Measurements from ENCODE around the gene LRRC8A.

GRCh38 chr9:128946571-128947276, 64.8 kb downstream of the LRRC8A start:
- TF ChIP-seq, protein P1, sequence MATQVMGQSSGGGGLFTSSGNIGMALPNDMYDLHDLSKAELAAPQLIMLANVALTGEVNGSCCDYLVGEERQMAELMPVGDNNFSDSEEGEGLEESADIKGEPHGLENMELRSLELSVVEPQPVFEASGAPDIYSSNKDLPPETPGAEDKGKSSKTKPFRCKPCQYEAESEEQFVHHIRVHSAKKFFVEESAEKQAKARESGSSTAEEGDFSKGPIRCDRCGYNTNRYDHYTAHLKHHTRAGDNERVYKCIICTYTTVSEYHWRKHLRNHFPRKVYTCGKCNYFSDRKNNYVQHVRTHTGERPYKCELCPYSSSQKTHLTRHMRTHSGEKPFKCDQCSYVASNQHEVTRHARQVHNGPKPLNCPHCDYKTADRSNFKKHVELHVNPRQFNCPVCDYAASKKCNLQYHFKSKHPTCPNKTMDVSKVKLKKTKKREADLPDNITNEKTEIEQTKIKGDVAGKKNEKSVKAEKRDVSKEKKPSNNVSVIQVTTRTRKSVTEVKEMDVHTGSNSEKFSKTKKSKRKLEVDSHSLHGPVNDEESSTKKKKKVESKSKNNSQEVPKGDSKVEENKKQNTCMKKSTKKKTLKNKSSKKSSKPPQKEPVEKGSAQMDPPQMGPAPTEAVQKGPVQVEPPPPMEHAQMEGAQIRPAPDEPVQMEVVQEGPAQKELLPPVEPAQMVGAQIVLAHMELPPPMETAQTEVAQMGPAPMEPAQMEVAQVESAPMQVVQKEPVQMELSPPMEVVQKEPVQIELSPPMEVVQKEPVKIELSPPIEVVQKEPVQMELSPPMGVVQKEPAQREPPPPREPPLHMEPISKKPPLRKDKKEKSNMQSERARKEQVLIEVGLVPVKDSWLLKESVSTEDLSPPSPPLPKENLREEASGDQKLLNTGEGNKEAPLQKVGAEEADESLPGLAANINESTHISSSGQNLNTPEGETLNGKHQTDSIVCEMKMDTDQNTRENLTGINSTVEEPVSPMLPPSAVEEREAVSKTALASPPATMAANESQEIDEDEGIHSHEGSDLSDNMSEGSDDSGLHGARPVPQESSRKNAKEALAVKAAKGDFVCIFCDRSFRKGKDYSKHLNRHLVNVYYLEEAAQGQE (IDR thresholded peaks at IDR 0.05; ENCODE audit: low read depth, low read length), result no peak
- no peak for TF ChIP-seq ZBTB33 (IDR thresholded peaks at IDR 0.05; ENCODE audit: borderline replicate concordance, low read depth)
- no peak for TF ChIP-seq MXI1 (IDR thresholded peaks at IDR 0.05; ENCODE audit: low read depth, low read length)
- no peak for TF ChIP-seq NFIC (IDR thresholded peaks at IDR 0.05; ENCODE audit: borderline replicate concordance)
- no peak for TF ChIP-seq GABPA (IDR thresholded peaks at IDR 0.05; ENCODE audit: low read depth)
- TF ChIP-seq, protein P2, sequence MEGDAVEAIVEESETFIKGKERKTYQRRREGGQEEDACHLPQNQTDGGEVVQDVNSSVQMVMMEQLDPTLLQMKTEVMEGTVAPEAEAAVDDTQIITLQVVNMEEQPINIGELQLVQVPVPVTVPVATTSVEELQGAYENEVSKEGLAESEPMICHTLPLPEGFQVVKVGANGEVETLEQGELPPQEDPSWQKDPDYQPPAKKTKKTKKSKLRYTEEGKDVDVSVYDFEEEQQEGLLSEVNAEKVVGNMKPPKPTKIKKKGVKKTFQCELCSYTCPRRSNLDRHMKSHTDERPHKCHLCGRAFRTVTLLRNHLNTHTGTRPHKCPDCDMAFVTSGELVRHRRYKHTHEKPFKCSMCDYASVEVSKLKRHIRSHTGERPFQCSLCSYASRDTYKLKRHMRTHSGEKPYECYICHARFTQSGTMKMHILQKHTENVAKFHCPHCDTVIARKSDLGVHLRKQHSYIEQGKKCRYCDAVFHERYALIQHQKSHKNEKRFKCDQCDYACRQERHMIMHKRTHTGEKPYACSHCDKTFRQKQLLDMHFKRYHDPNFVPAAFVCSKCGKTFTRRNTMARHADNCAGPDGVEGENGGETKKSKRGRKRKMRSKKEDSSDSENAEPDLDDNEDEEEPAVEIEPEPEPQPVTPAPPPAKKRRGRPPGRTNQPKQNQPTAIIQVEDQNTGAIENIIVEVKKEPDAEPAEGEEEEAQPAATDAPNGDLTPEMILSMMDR (IDR thresholded peaks at IDR 0.05), result no peak
- no peak for TF ChIP-seq SIN3A (IDR thresholded peaks at IDR 0.05; ENCODE audit: borderline replicate concordance, low read depth, low read length)
- TF ChIP-seq MAX (IDR thresholded peaks at IDR 0.05; ENCODE audit: low read depth), result no peak
- TF ChIP-seq PBX3 (IDR thresholded peaks at IDR 0.05), result no peak
- TF ChIP-seq RAD21 (IDR thresholded peaks at IDR 0.05; ENCODE audit: low read length), result no peak
- TF ChIP-seq RCOR1 (IDR thresholded peaks at IDR 0.05; ENCODE audit: low read length), result no peak
- TF ChIP-seq SMC3 (IDR thresholded peaks at IDR 0.05; ENCODE audit: low read depth, low read length), result no peak
- no peak for TF ChIP-seq POLR2AphosphoS5 (IDR thresholded peaks at IDR 0.05; ENCODE audit: low read depth, low read length)
- TF ChIP-seq JUND (IDR thresholded peaks at IDR 0.05), result no peak
